ENCODE measurements around the gene STK10. TPM values are rescaled to one million over a fixed set of nuclear protein-coding genes. Genes with fewer than 3 reads are reported as not detected.
"Not testable (repeated sequence)": the region's sequence is repeated elsewhere in the genome, so short reads cannot be mapped to it uniquely, and the experiment has no call there.

The STK10 gene
- total RNA-seq, 4 donors from 2014 or later: 14.1 to 30.4 (median 19.4) TPM

- H3K4me1 ChIP-seq: peaks cover 0 to 50% (median 23%) of the 10 kb centered on the region in 3 donors
- H3K9me3 ChIP-seq: no peaks in the 10 kb centered on the region
- no peak for TF ChIP-seq POLR2A (IDR thresholded peaks at IDR 0.05)
- WGBS, 2 donors (ENCODE audit: low coverage in 1 of 2): 86 to 92% methylated on average over 1 to 2 of the region's 5 CpGs
- peaks cover 0 to 5% of the 10 kb centered on the region in 2 donors for H3K36me3 ChIP-seq
- no peak overlapping the region for H3K4me3 ChIP-seq
- H3K27ac ChIP-seq: peak overlapping the region in 3 of 4 donors; percentile 48 to 73 (median 52)
- no peaks in the 10 kb centered on the region for H3K27me3 ChIP-seq
- no peak for ATAC-seq
Measured at GRCh38 chr5:172162323-172162986, 25.6 kb downstream of the STK10 start.

GRCh38 chr5:172160506-172160905, 27.5 kb downstream of the STK10 start:
- H3K4me1 ChIP-seq: peaks cover 0 to 36% (median 17%) of the 10 kb centered on the region in 3 donors
- no peak overlapping the region for H3K4me3 ChIP-seq
- TF ChIP-seq POLR2AphosphoS5 (IDR thresholded peaks at IDR 0.05) (no peak), EP300 (IDR thresholded peaks at IDR 0.05) (no peak), CTCF (IDR thresholded peaks at IDR 0.05) (no peak), POLR2A (IDR thresholded peaks at IDR 0.05) (no peak)
- ATAC-seq: no peak
- no peaks in the 10 kb centered on the region for H3K27me3 ChIP-seq
- WGBS, 2 donors (ENCODE audit: low coverage in 1 of 2): 70 to 81% methylated on average over 2 to 9 of the region's 9 CpGs
- H3K36me3 ChIP-seq: peaks cover 0 to 16% of the 10 kb centered on the region in 2 donors
- H3K9me3 ChIP-seq: no peaks in the 10 kb centered on the region
- H3K27ac ChIP-seq: no peak overlapping the region

- WGBS, 2 donors (ENCODE audit: low coverage in 1 of 2): 71% methylated on average over 5 of the region's 8 CpGs; no CpG with 5 or more reads in 1 of the 2 donors
- H3K27me3 ChIP-seq: no peaks in the 10 kb centered on the region
- no peak for ATAC-seq
- peaks cover 0 to 21% (median 3%) of the 10 kb centered on the region in 3 donors for H3K4me1 ChIP-seq
- H3K9me3 ChIP-seq: no peaks in the 10 kb centered on the region
- peaks cover 0 to 30% of the 10 kb centered on the region in 2 donors for H3K36me3 ChIP-seq
- TF ChIP-seq CTCF (IDR thresholded peaks at IDR 0.05) (no peak), POLR2AphosphoS5 (IDR thresholded peaks at IDR 0.05) (no peak), EP300 (IDR thresholded peaks at IDR 0.05) (no peak)
- no peak overlapping the region for H3K27ac ChIP-seq
- H3K4me3 ChIP-seq: no peak overlapping the region
Measured at GRCh38 chr5:172159016-172159415, 29.0 kb downstream of the STK10 start.

GRCh38 chr5:172156541-172156994, 31.5 kb downstream of the STK10 start:
- TF ChIP-seq POLR2AphosphoS5 (IDR thresholded peaks at IDR 0.05) (peak; percentile 15), POLR2A (IDR thresholded peaks at IDR 0.05) (no peak), EP300 (IDR thresholded peaks at IDR 0.05) (no peak), CTCF (IDR thresholded peaks at IDR 0.05) (no peak)
- Histone ChIP-seq H3K4me3 (no peak overlapping the region), H3K4me1 (peaks cover 0 to 4% (median 0%) of the 10 kb centered on the region in 3 donors), H3K27me3 (no peaks in the 10 kb centered on the region), H3K36me3 (peaks cover 0 to 43% of the 10 kb centered on the region in 2 donors), H3K27ac (no peak overlapping the region), H3K9me3 (no peaks in the 10 kb centered on the region)
- no peak for ATAC-seq
- 69 to 73% methylated on average over 3 to 4 of the region's 13 CpGs for WGBS, 2 donors (ENCODE audit: low coverage in 1 of 2)

- H3K9me3 ChIP-seq, H3K27ac ChIP-seq, H3K27me3 ChIP-seq, H3K4me3 ChIP-seq, ATAC-seq: not testable (repeated sequence)
- 97% methylated on average over 7 of the region's 9 CpGs; no CpG with 5 or more reads in 1 of the 2 donors for WGBS, 2 donors (ENCODE audit: low coverage in 1 of 2)
- peaks cover 0 to 13% (median 0%) of the 10 kb centered on the region in 3 donors for H3K4me1 ChIP-seq
- H3K36me3 ChIP-seq: peaks cover 0 to 47% of the 10 kb centered on the region in 2 donors
Measured at GRCh38 chr5:172155101-172155500, 32.9 kb downstream of the STK10 start.

GRCh38 chr5:172153695-172154094, 34.3 kb downstream of the STK10 start:
- H3K27me3 ChIP-seq: no peaks in the 10 kb centered on the region
- no peak overlapping the region for H3K4me3 ChIP-seq
- no peaks in the 10 kb centered on the region for H3K9me3 ChIP-seq
- peaks cover 0 to 50% of the 10 kb centered on the region in 2 donors for H3K36me3 ChIP-seq
- peaks cover 0 to 13% (median 0%) of the 10 kb centered on the region in 3 donors for H3K4me1 ChIP-seq
- no peak overlapping the region for H3K27ac ChIP-seq
- no peak for ATAC-seq
- no peak for TF ChIP-seq POLR2A (IDR thresholded peaks at IDR 0.05)
- TF ChIP-seq EP300 (IDR thresholded peaks at IDR 0.05): no peak
- TF ChIP-seq CTCF (IDR thresholded peaks at IDR 0.05): no peak
- no peak for TF ChIP-seq POLR2AphosphoS5 (IDR thresholded peaks at IDR 0.05)
- 88 to 100% methylated on average over 3 of the region's 3 CpGs for WGBS, 2 donors (ENCODE audit: low coverage in 1 of 2)
